HG03108 (cell line): ENCODE data around the gene ZNF865.

ENCODE experiments used
- ATAC-seq: cut with Tn5 transposase; IDR thresholded peaks from one replicate; pipeline ENCODE4 v1.9.1; 2021; ENCODE audit warnings: moderate library complexity; ENCODE audit not compliant: unreplicated experiment

Gene ZNF865

DNA sequence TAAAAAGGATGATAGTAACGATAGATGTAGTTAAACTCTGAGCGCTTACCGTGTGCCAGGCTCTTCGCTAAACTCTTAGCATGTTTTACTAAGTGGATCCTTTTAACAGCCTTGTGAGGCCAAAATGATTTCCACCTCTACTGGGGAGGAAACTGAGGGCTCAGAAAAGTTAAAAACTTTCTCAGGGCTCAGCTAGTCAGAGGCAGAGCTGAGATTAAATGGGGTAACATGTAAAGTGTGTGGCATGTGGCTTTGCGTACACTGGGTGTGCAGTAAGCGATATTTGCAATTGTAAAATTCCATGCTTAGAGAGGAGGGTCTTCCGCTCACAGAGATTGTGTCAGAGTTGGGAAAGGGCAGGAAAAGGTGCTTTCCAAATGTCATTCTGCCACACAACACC, 51.1 kb downstream of the ZNF865 start:
- ATAC-seq: no peak

DNA sequence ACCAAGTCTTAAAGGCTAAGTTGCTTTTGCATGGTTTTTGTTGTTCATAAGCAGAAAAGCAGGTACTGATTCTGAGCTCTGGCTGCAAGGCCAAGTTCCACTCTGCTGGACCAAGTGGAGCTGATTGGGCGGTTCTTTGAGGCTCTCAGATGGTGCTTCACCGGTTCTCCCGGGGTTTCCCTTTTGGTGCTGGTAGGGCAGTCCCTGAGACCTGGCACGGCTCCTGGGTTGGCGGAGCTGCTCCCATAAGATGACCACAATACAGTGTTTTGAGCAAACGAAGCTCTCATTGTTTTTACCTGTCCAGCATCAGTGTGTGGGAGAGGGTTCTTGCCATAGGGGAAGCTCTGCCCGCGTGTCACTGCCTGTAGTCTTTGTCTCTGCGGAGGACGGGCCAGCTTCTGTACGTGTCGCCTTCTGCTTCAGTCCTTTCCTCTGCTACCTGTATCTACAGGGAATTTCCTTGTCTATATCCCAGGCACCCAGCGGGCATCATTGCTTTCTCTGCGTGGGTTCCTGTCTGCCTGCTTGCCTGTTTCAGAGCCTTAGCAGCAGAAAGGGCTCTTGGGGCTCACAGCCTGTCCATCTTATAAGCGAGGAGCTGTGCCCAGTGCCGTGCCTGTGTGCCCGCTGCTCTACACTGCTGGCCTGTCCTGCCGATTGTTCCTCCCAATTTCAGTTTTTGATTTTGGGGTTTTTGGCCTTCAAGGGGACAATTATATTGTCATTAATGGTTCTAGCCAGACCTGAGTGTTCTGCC, 51.7 kb downstream of the ZNF865 start:
- ATAC-seq: no peak

DNA sequence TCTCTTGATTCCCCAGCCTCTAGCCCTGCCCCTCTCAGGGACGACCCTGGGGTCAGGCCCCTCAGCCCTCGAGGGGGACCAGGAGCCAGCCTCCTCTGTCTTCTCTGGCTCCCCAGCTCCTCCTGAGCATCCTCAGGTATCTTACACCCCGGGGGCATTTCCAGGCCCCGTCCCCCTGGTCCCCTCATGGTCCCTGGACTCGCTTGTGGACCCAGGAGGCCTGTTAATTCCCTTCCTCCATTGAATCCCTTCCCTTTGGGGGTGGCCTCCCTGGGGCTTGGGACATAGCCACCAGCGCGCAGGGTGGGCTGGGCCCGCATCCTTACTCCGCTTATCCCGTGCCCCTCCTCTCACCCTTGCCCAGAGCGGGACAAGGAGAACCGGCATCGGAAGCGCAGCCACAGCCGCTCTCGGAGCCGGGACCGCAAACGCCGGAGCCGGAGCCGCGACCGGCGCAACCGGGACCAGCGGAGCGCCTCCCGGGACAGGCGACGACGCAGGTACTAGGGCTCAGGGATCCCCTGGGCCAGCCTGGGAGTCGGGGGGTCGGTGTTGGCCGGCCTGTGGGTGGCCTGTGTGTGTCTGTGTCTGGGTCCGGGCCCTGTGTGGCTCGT, 53.5 kb downstream of the ZNF865 start:
- no peak for ATAC-seq

DNA sequence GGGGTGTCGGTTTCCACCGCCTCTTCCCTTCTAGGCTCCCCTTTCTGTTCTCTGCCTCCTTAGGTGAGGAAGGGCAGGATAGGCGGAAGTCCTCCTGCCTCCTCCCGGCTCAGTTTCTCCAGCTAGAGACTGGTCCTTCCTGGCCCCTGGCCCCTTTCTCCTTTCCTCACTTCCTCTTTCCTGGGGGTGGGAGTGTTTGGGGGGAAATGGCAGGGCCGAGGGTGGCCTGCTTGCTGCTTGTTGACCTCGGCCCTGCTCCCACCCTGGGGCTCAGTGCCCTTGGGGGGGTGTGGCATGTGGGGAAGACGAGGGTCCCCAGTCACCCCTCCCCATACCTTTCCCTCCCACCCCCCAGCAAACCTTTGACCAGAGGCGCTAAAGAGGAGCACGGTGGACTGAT, 54.4 kb downstream of the ZNF865 start:
- no peak for ATAC-seq

DNA sequence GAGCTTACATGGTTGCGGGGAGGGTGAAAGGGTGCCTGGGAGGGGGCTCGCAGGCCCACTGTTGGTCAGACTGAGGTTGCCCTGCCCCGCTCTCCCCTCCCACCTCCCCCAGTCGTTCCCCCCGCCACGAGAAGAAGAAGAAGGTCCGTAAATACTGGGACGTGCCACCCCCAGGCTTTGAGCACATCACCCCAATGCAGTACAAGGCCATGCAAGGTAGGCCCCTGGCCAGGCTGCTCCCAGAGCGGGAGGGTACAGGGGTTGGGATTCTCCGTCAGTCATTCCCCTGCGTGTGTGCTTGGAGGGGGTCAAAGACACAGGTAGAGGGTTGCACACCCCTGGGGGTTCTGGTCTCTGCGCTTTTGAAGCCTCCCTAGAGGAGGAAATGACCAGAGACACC, 55.0 kb downstream of the ZNF865 start:
- ATAC-seq: no peak

DNA sequence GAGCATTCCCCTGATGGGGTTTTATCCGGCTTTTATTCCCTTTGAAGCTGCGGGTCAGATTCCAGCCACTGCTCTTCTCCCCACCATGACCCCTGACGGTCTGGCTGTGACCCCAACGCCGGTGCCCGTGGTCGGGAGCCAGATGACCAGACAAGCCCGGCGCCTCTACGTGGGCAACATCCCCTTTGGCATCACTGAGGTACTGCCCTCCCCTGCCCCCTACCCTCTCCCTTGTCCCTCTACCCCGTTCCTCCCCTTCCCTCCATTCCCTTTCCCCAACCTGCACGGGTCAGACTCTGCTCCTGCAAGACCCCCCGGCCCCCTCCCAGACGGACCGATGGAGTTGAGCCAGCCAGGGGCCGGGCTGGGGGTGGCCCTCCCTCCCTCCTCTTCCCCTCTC, 55.5 kb downstream of the ZNF865 start:
- no peak for ATAC-seq

DNA sequence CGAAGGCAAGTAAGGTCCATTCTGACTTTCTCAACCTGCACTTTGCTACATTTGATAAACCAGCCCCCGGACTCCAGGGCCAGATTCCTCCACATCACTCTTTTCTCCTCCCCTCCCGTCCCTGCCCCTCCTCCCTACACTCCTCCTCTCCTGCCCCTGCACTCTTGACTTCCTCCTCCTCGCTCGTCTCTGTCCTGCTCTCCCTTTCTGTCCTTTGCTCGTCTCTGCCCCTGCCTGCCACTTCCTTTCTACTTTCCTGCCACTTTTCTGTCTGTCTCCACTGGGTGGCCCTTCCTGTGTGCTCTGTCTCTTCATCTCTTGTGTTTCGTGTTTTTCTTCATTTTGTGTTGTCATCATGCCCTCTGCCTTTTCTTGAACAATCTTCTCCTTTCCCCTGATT, 56.4 kb downstream of the ZNF865 start:
- ATAC-seq: no peak

DNA sequence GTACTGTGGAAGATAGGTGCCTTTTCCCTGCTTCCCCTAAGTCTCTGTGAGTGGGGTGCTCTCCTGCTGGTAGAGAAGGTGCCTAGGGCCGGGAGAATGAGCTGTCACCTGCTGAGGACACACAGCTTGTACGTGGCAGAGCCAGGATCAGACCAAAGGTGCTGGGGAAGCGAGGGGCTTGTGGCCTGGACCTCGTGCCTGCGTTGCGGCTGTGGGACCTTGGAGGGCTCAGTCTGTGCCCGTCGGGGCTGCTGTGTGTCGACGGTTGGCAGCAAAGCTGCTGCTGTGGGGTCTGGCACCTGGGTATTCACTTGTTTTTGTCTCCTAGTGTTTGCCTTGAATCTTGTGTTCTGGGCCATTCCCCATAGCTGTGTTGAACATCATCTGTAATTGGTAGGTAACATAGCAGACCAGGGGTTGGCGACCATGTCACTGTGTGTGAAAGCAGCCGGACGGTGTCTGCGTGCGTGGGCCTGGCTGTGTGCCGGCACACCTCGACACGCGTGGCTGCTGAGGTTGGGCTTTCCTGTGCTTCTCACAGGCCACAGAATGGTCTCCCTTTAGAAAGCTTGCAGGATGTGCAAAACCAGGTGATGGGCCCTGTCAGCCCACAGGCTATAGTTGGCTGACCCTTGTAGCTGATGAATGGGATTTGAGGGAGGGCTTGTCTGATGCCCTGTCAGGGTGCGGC, 58.5 kb downstream of the ZNF865 start:
- no peak for ATAC-seq

DNA sequence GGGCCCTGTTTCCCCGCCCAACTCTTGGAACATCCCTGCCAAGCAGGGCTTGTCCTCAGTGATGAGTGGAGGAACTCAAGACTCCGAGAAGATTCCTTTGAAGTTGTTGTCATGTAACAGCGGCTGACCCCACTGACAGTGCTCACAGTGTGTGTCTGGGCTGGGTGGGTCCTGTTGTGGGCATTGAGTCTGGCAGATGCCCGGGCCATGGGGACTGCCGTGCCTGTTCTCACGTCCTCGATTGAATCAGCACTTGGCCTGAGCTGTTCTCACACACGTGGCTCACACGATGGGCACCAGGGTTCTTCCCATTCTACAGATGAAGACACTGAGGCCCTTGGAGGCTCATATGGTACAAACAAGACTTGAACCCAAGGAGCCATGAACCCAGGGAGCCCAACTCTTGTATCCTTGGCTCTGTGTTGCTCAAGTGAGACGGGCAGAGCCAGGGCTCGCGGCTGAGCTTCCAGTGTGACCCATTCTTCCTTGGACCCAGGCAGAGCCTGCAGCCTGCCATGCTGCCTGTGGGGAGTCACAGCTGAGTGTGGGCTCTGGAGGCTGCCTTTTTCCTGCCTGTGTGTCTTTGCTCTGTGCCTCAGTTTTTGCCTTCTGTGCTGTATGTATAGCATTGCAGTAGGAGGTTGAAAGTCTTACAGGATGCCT, 61.0 kb downstream of the ZNF865 start:
- ATAC-seq: no peak
